HepG2 (cell line): ENCODE measurements around the gene SSNA1. TPM values are rescaled to one million over a fixed set of nuclear protein-coding genes. Genes with fewer than 3 reads are reported as not detected.

Source experiments
- CBX5 ChIP-seq: sonication (generic); formaldehyde crosslinking; IDR thresholded peaks from 2 replicates; pipeline ENCODE4 v1.4.0; 2020; ENCODE audit warnings: missing genetic modification reagents, borderline replicate concordance
- DNMT3B ChIP-seq: conservative IDR thresholded peaks from 2 replicates; pipeline ENCODE4 v1.6.1; 2016; ENCODE audit warnings: missing biosample characterization, control low read depth
- DR1 ChIP-seq: sonication (generic); formaldehyde crosslinking; IDR thresholded peaks from 2 replicates; pipeline ENCODE4 v1.8.0; 2021; ENCODE audit warnings: mild to moderate bottlenecking, missing genetic modification reagents, inconsistent platforms
- GABPB1 ChIP-seq: IDR thresholded peaks from 2 replicates; pipeline ENCODE4 v1.6.1; 2016; ENCODE audit warnings: mild to moderate bottlenecking, missing genetic modification reagents, moderate library complexity, missing compliant biosample characterization
- HDAC2 ChIP-seq: sonication (generic); formaldehyde crosslinking; IDR thresholded peaks from 2 replicates; pipeline ENCODE4 v1.4.0; 2020; ENCODE audit warnings: missing genetic modification reagents
- IKZF4 ChIP-seq: sonication (generic); formaldehyde crosslinking; IDR thresholded peaks from 2 replicates; pipeline ENCODE4 v1.5.1; 2020; ENCODE audit warnings: borderline replicate concordance, mild to moderate bottlenecking, low read depth, missing genetic modification reagents; ENCODE audit errors: not compliant biosample characterization
- MATR3 ChIP-seq: sonication (generic); formaldehyde crosslinking; IDR thresholded peaks from 2 replicates; pipeline ENCODE4 v1.4.0; 2020; ENCODE audit warnings: missing genetic modification reagents
- MYC ChIP-seq: sonication (generic); formaldehyde crosslinking; IDR thresholded peaks from 2 replicates; pipeline ENCODE4 v1.9.0; 2021; ENCODE audit warnings: missing genetic modification reagents, borderline replicate concordance
- NAIF1 ChIP-seq: sonication (generic); formaldehyde crosslinking; IDR thresholded peaks from 2 replicates; pipeline ENCODE4 v1.5.0; 2020; ENCODE audit warnings: mild to moderate bottlenecking, missing genetic modification reagents, borderline replicate concordance
- NONO ChIP-seq, 2 experiments: fragments of 450-650 bp in 1 of 2; sonication (generic) in 1 of 2; formaldehyde crosslinking in 1 of 2; IDR thresholded peaks in 1 of 2; conservative IDR thresholded peaks in 1 of 2; 2 replicates each; pipeline versions ENCODE4 v1.6.1 to v1.8.0; 2017 to 2022; ENCODE audit warnings: mild to moderate bottlenecking in 1 of 2, missing genetic modification reagents in 1 of 2, moderate library complexity in 1 of 2
- NR1H2 ChIP-seq: sonication (generic); formaldehyde crosslinking; IDR thresholded peaks from 2 replicates; pipeline ENCODE4 v1.8.1; 2022; ENCODE audit warnings: low read depth, missing genetic modification reagents, borderline replicate concordance
- POLR2AphosphoS5 ChIP-seq: IDR thresholded peaks from 2 replicates; pipeline ENCODE4 v1.6.1; 2012; ENCODE audit warnings: low read depth, low read length
- RARA ChIP-seq: IDR thresholded peaks from 2 replicates; pipeline ENCODE4 v1.6.1; 2016; ENCODE audit warnings: missing genetic modification reagents, missing compliant biosample characterization
- SOX13 ChIP-seq, 3 experiments: fragments of 450-650 bp in 1 of 3; sonication (generic) in 1 of 3; formaldehyde crosslinking in 1 of 3; IDR thresholded peaks in 2 of 3; conservative IDR thresholded peaks in 1 of 3; 2 replicates each; pipeline versions ENCODE4 v1.5.0 to v1.6.1; 2016 to 2020; ENCODE audit warnings: antibody characterized with exemption in 1 of 3, mild to moderate bottlenecking in 1 of 3, missing compliant biosample characterization in 1 of 3, missing genetic modification reagents in 1 of 3, moderate library complexity in 1 of 3
- SP1 ChIP-seq, 2 experiments: fragments of 450-650 bp in 1 of 2; sonication (generic) in 1 of 2; formaldehyde crosslinking in 1 of 2; IDR thresholded peaks; 2 replicates each; pipeline versions ENCODE4 v1.4.0 to v1.6.1; 2016 to 2020; ENCODE audit warnings: missing genetic modification reagents in 1 of 2
- U2AF1 ChIP-seq: fragments of 200-400 bp; formaldehyde crosslinking; optimal IDR thresholded peaks from 2 replicates; pipeline ENCODE3; 2017; ENCODE audit warnings: mild to moderate bottlenecking, low read depth, low read length
- ZEB1 ChIP-seq: IDR thresholded peaks from 2 replicates; pipeline ENCODE4 v1.6.1; 2012; ENCODE audit warnings: mild to moderate bottlenecking, low read depth, inconsistent platforms; ENCODE audit not compliant: insufficient replicate concordance
- ZNF205 ChIP-seq: IDR thresholded peaks from 2 replicates; pipeline ENCODE4 v1.6.1; 2018; ENCODE audit warnings: missing biosample characterization, missing genetic modification reagents
- ZNF430 ChIP-seq: sonication (generic); formaldehyde crosslinking; IDR thresholded peaks from 2 replicates; pipeline ENCODE4 v1.9.0; 2021; ENCODE audit warnings: mild to moderate bottlenecking, missing genetic modification reagents
- ZNF777 ChIP-seq: sonication (generic); formaldehyde crosslinking; IDR thresholded peaks from 2 replicates; pipeline ENCODE4 v1.4.0; 2020; ENCODE audit warnings: missing genetic modification reagents
- ZSCAN9 ChIP-seq: IDR thresholded peaks from 2 replicates; pipeline ENCODE4 v1.6.1; 2016; ENCODE audit warnings: borderline replicate concordance
- polyA plus RNA-seq, 8 experiments: library from polyadenylated mRNA; depleted of rRNA in 3 of 8; stranded (reverse) in 7 of 8; unstranded in 1 of 8; fragments of >200 nt; fragmentation: Illumina TruSeq in 4 of 8; extraction: Trizol in 4 of 8; gene quantifications; 2 replicates each; pipeline versions ENCODE4 v1.2.1 to v1.2.3, GENCODE V29; 2011 to 2016; ENCODE audit warnings: low read depth in 4 of 8, missing spikeins in 1 of 8, mixed read lengths in 1 of 8; ENCODE audit not compliant: insufficient read depth in 1 of 8
- total RNA-seq, 5 experiments: library from RNA; depleted of rRNA; stranded (reverse); fragments of >200 nt; fragmentation: Illumina TruSeq; extraction: Trizol; gene quantifications; 2 replicates each; pipeline ENCODE4 v1.2.3, GENCODE V29; 2016; ENCODE audit warnings: low read depth in 1 of 5
- TF ChIP-seq, protein P1 (sequence below): sonication (generic); formaldehyde crosslinking; IDR thresholded peaks from 2 replicates; pipeline ENCODE4 v1.4.0; 2020; ENCODE audit warnings: missing genetic modification reagents, mild to moderate bottlenecking, borderline replicate concordance
- TF ChIP-seq, protein P2 (sequence below), 2 experiments: IDR thresholded peaks; 2 replicates each; pipeline ENCODE4 v1.6.1; 2011 to 2012; ENCODE audit warnings: low read length in 2 of 2, borderline replicate concordance in 1 of 2, low read depth in 1 of 2, mild to moderate bottlenecking in 1 of 2, moderate library complexity in 1 of 2

SSNA1 gene
- total and polyA plus RNA-seq, 2 of the 13 experiments (the other 11 are each of a cell fraction or from before 2014, with no cell fraction given), result 35.9 to 49.4 TPM

DNA sequence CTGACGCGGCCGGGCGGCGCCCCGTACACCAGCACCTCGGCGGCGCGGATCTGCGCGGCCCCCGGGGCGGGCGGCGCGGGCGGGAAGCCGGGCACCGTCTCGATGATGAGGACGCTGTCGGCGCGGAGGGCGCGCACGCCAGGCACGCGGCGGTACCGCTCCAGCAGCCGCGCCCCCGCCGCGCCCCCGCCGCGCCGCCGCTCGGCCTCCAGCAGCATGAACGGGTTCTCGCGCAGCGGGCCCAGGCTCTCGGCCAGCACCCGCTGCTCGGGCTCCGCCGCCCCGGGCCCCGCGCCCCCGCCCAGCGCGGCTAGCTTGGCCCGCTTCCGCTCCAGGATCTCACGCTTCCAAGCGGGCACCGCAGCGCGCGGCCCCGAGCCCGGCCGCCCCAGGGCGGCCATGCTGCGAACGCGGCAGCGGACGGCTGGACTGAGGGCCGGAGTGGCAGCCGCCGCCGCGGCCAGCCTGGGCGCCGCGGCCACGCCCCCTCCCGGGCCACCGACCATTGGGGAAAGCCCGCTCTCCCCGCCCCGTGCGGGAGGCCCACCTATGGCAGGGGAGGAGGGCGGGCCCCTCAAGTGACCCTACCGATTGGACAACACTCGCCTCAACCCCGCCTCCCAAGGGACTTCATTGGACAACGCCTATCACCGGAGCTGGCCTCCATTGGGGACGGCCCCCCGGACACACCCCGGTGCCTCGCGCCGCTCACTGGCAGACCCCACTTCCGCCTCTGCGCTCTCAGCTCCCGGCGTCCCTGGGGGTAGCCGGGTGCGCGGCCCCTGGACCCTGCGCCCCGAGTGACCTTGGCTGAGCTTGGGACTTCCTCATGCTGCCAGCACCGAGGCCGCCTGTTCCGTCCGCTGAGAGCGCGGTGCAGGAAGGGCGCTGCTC is 12.1 kb downstream of the SSNA1 start, which contains the start of gene TPRN (continued):
- TF ChIP-seq SOX13 (IDR thresholded peaks at IDR 0.05) (no peak), SOX13 (CRISPR knock-in tag; conservative IDR thresholded peaks at IDR 0.05 in 1 of 2, IDR thresholded peaks at IDR 0.05 in 1 of 2) (peak in 1 of 2 experiments; percentile 63; a peak in 2 of 4 replicates), ZNF430 (peak; percentile 80; the same call in 1 of the 2 replicates), DR1 (CRISPR knock-in tag) (peak; percentile 44), IKZF4 (CRISPR knock-in tag) (no peak), SP1 (IDR thresholded peaks at IDR 0.05) (peak; percentile 34; the same call in 1 of the 2 replicates), SP1 (CRISPR knock-in tag; IDR thresholded peaks at IDR 0.05) (peak; percentile 96), NAIF1 (no peak), MATR3 (CRISPR knock-in tag) (no peak), CBX5 (CRISPR knock-in tag) (0 out of 2 replicates have a peak, but pooled peaks have one; percentile 28), ZNF205 (CRISPR knock-in tag) (peak; percentile 71), ZSCAN9 (CRISPR knock-in tag) (peak; percentile 72; the same call in 1 of the 2 replicates), DNMT3B (CRISPR knock-in tag) (0 out of 2 replicates have a peak, but pooled peaks have one; percentile 40), U2AF1 (no peak), ZEB1 (peak; percentile 25), MYC (peak; percentile 94), ZNF777 (peak; percentile 30; the same call in 1 of the 2 replicates), NR1H2 (CRISPR knock-in tag) (no peak), HDAC2 (CRISPR knock-in tag) (peak; percentile 95), POLR2AphosphoS5 (peak; percentile 61), RARA (peak; percentile 83), NONO (IDR thresholded peaks at IDR 0.05) (no peak), NONO (CRISPR knock-in tag; conservative IDR thresholded peaks at IDR 0.05) (peak; percentile 94), GABPB1 (peak; percentile 94)
- TF ChIP-seq, protein P1, sequence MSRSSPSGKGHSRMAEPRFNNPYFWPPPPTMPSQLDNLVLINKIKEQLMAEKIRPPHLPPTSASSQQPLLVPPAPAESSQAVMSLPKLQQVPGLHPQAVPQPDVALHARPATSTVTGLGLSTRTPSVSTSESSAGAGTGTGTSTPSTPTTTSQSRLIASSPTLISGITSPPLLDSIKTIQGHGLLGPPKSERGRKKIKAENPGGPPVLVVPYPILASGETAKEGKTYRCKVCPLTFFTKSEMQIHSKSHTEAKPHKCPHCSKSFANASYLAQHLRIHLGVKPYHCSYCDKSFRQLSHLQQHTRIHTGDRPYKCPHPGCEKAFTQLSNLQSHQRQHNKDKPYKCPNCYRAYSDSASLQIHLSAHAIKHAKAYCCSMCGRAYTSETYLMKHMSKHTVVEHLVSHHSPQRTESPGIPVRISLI (CRISPR knock-in tag), result no peak
- TF ChIP-seq, protein P2, sequence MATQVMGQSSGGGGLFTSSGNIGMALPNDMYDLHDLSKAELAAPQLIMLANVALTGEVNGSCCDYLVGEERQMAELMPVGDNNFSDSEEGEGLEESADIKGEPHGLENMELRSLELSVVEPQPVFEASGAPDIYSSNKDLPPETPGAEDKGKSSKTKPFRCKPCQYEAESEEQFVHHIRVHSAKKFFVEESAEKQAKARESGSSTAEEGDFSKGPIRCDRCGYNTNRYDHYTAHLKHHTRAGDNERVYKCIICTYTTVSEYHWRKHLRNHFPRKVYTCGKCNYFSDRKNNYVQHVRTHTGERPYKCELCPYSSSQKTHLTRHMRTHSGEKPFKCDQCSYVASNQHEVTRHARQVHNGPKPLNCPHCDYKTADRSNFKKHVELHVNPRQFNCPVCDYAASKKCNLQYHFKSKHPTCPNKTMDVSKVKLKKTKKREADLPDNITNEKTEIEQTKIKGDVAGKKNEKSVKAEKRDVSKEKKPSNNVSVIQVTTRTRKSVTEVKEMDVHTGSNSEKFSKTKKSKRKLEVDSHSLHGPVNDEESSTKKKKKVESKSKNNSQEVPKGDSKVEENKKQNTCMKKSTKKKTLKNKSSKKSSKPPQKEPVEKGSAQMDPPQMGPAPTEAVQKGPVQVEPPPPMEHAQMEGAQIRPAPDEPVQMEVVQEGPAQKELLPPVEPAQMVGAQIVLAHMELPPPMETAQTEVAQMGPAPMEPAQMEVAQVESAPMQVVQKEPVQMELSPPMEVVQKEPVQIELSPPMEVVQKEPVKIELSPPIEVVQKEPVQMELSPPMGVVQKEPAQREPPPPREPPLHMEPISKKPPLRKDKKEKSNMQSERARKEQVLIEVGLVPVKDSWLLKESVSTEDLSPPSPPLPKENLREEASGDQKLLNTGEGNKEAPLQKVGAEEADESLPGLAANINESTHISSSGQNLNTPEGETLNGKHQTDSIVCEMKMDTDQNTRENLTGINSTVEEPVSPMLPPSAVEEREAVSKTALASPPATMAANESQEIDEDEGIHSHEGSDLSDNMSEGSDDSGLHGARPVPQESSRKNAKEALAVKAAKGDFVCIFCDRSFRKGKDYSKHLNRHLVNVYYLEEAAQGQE (IDR thresholded peaks at IDR 0.05; ENCODE audit: borderline replicate concordance in 1 of 2, low read depth in 1 of 2, low read length in 2 of 2), result peak in 1 of 2 experiments; percentile 73; a peak in 1 of 4 replicates
